ENCODE results near the gene GOLGA6B.
"Not testable (repeated sequence)": the region's sequence is repeated elsewhere in the genome, so short reads cannot be mapped to it uniquely, and the experiment has no call there.

GOLGA6B gene

GRCh38 chr15:72654397-72654796, at the start of gene GOLGA6B:
Gene GOLGA6B, plus strand, starts transcription at chr15:72654697. Its CDS starts 41 bp downstream, at chr15:72654738.
- in situ Hi-C loops (cut with MboI; ENCODE audit: low sequenced_read_pairs): not testable (repeated sequence)

- in situ Hi-C loops (cut with MboI; ENCODE audit: low sequenced_read_pairs): no loop called here
Observed at GRCh38 chr15:72604794-72605193, 49.7 kb upstream of the GOLGA6B start.

GRCh38 chr15:72608084-72608483, 46.4 kb upstream of the GOLGA6B start:
- in situ Hi-C loops (cut with MboI; ENCODE audit: low sequenced_read_pairs): not testable (repeated sequence)

GRCh38 chr15:72609862-72610261, 44.6 kb upstream of the GOLGA6B start:
- in situ Hi-C loops (cut with MboI; ENCODE audit: low sequenced_read_pairs): no loop called here

GRCh38 chr15:72612324-72612723, 42.2 kb upstream of the GOLGA6B start:
- in situ Hi-C loops (cut with MboI; ENCODE audit: low sequenced_read_pairs): not testable (repeated sequence)

GRCh38 chr15:72614810-72615532, 39.5 kb upstream of the GOLGA6B start:
- in situ Hi-C loops (cut with MboI; ENCODE audit: low sequenced_read_pairs): no loop called here

GRCh38 chr15:72615533-72616233, 38.8 kb upstream of the GOLGA6B start:
- in situ Hi-C loops (cut with MboI; ENCODE audit: low sequenced_read_pairs): not testable (repeated sequence)

- in situ Hi-C loops (cut with MboI; ENCODE audit: low sequenced_read_pairs): no loop called here
Observed at GRCh38 chr15:72616491-72617210, 37.8 kb upstream of the GOLGA6B start.

- in situ Hi-C loops (cut with MboI; ENCODE audit: low sequenced_read_pairs): not testable (repeated sequence)
Observed at GRCh38 chr15:72623854-72624253, 30.6 kb upstream of the GOLGA6B start.

GRCh38 chr15:72626153-72626552, 28.3 kb upstream of the GOLGA6B start:
- in situ Hi-C loops (cut with MboI; ENCODE audit: low sequenced_read_pairs): not testable (repeated sequence)

- in situ Hi-C loops (cut with MboI; ENCODE audit: low sequenced_read_pairs): not testable (repeated sequence)
Observed at GRCh38 chr15:72628249-72629067, 26.0 kb upstream of the GOLGA6B start.

- in situ Hi-C loops (cut with MboI; ENCODE audit: low sequenced_read_pairs): not testable (repeated sequence)
Observed at GRCh38 chr15:72629068-72629570, 25.4 kb upstream of the GOLGA6B start.

GRCh38 chr15:72636519-72637282, 17.8 kb upstream of the GOLGA6B start:
- in situ Hi-C loops (cut with MboI; ENCODE audit: low sequenced_read_pairs): not testable (repeated sequence)

- in situ Hi-C loops (cut with MboI; ENCODE audit: low sequenced_read_pairs): not testable (repeated sequence)
Observed at GRCh38 chr15:72639759-72640483, 14.6 kb upstream of the GOLGA6B start.

GRCh38 chr15:72642271-72642670, 12.2 kb upstream of the GOLGA6B start:
- in situ Hi-C loops (cut with MboI; ENCODE audit: low sequenced_read_pairs): not testable (repeated sequence)

GRCh38 chr15:72648631-72649253, 5.8 kb upstream of the GOLGA6B start:
- in situ Hi-C loops (cut with MboI; ENCODE audit: low sequenced_read_pairs): not testable (repeated sequence)

- in situ Hi-C loops (cut with MboI; ENCODE audit: low sequenced_read_pairs): not testable (repeated sequence)
Observed at GRCh38 chr15:72656014-72656413, 1.5 kb downstream of the GOLGA6B start.

GRCh38 chr15:72661081-72661480, 6.6 kb downstream of the GOLGA6B start:
- in situ Hi-C loops (cut with MboI; ENCODE audit: low sequenced_read_pairs): not testable (repeated sequence)

- in situ Hi-C loops (cut with MboI; ENCODE audit: low sequenced_read_pairs): not testable (repeated sequence)
Observed at GRCh38 chr15:72663931-72664330, 9.4 kb downstream of the GOLGA6B start.

All from HL-60/S4 treated with retinoic acid at 250 ng/mL for 4 days and 3 days (cell line).